ENCODE results near the gene CPTP.
A peak's percentile ranks its signal among the peaks of the same experiment; 100 is the strongest.

Gene CPTP

DNA sequence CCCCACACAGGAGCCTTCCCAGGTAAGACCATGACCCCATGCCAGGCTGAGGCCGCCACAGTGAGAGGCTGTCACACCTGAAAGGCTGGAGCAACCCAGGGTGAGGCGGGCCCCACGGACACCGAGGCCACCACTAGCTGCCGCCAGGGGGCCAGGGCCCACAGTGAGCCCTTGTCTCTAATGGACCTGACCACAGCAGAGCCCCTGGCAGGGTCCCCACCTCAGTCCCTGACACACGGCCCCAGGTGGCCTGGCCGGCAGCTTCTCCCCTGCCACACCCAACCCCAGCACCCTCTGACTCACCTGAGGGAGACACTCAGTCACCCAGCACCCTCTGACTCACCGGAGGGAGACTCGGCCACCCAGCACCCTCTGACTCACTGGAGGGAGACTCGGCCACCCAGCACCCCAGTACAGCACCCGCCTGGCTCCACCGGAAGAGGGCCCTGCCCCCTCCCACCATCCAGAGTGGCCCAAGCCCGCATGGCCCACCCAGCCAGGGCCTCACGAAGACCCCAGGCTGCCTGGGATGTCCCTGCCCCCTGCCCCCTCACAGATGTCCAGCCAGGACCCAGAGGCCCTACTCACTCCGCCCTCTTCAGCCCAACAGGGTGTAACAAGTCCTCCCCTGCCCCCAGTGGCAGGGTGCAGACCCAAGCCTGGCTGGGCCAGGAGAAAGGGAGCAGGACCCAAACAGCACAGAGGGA lies 20.2 kb downstream of the CPTP start:
- POLR2A ChIA-PET, result no interaction called here
- Histone ChIP-seq H3K4me3 (ENCODE audit: control insufficient read depth in 1 of 7, extremely low read depth in 1 of 7, insufficient read depth in 4 of 7, low read depth in 2 of 7, low read length in 6 of 7) (no peak overlapping the region), H3K4me1 (ENCODE audit: control extremely low read depth in 1 of 4, control insufficient read depth in 4 of 4, insufficient read depth in 4 of 4, low read length in 3 of 4) (peaks cover 0 to 17% (median 15%) of the 10 kb centered on the region in 4 experiments), H3K9me3 (ENCODE audit: control extremely low read depth in 1 of 5, control insufficient read depth in 4 of 5, insufficient read depth in 2 of 5, low read depth in 1 of 5, low read length in 4 of 5) (no peaks in the 10 kb centered on the region), H3K36me3 (ENCODE audit: control insufficient read depth in 4 of 4, insufficient read depth in 4 of 4, low read length in 3 of 4) (peaks cover 3 to 22% (median 11%) of the 10 kb centered on the region in 4 experiments), H3K27me3 (replicated peaks in 2 of 5; ENCODE audit: control insufficient read depth in 4 of 5, insufficient read depth in 5 of 5, low read length in 4 of 5) (no peaks in the 10 kb centered on the region), H3K27ac (ENCODE audit: insufficient read depth in 1 of 2, low read depth in 1 of 2, low read length in 2 of 2, poor library complexity in 1 of 2, severe bottlenecking in 2 of 2) (no peak overlapping the region)
- CTCF ChIA-PET, result interaction anchor here (2.2 kb wide), 1 partner anchor 27 kb away, joined by 7 read pairs; no protein-coding TSS in a partner anchor
- DNase-seq, result no peak
- over 99% methylated on average over 12 of the region's 15 CpGs for WGBS (ENCODE audit: insufficient coverage)

DNA sequence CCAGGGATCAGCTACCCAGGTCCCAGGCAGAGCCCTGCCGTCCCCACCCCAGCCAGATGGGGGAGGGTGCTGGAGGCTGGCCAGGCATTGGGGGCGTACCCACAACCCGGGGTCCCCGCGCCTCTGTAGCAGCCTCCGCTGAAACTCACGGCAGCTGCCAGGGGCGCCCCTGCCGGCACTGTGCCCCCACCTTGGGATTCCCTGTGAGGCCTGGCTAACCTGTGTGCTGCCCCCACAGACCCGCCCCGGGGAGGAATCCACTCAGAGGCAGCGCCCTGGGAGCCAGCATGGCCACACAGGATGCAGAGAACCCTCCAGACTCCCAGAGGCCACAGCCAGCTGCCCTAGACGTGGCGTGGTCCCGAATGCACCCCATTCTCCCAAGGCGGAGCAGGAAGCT lies 20.8 kb downstream of the CPTP start:
- no peak for DNase-seq
- peaks cover 0 to 17% (median 15%) of the 10 kb centered on the region in 4 experiments for H3K4me1 ChIP-seq (ENCODE audit: control extremely low read depth in 1 of 4, control insufficient read depth in 4 of 4, insufficient read depth in 4 of 4, low read length in 3 of 4)
- ChIA-PET CTCF (interaction anchor here (2.2 kb wide), 1 partner anchor 26 kb away, joined by 7 read pairs; no protein-coding TSS in a partner anchor), POLR2A (no interaction called here)
- no peaks in the 10 kb centered on the region for H3K27me3 ChIP-seq (replicated peaks in 2 of 5; ENCODE audit: control insufficient read depth in 4 of 5, insufficient read depth in 5 of 5, low read length in 4 of 5)
- 98% methylated on average over 14 of the region's 16 CpGs for WGBS (ENCODE audit: insufficient coverage)
- H3K4me3 ChIP-seq (ENCODE audit: control insufficient read depth in 1 of 7, extremely low read depth in 1 of 7, insufficient read depth in 4 of 7, low read depth in 2 of 7, low read length in 6 of 7), result no peak overlapping the region
- no peak overlapping the region for H3K27ac ChIP-seq (ENCODE audit: insufficient read depth in 1 of 2, low read depth in 1 of 2, low read length in 2 of 2, poor library complexity in 1 of 2, severe bottlenecking in 2 of 2)
- no peaks in the 10 kb centered on the region for H3K9me3 ChIP-seq (ENCODE audit: control extremely low read depth in 1 of 5, control insufficient read depth in 4 of 5, insufficient read depth in 2 of 5, low read depth in 1 of 5, low read length in 4 of 5)
- H3K36me3 ChIP-seq (ENCODE audit: control insufficient read depth in 4 of 4, insufficient read depth in 4 of 4, low read length in 3 of 4), result peaks cover 3 to 17% (median 8%) of the 10 kb centered on the region in 4 experiments

DNA sequence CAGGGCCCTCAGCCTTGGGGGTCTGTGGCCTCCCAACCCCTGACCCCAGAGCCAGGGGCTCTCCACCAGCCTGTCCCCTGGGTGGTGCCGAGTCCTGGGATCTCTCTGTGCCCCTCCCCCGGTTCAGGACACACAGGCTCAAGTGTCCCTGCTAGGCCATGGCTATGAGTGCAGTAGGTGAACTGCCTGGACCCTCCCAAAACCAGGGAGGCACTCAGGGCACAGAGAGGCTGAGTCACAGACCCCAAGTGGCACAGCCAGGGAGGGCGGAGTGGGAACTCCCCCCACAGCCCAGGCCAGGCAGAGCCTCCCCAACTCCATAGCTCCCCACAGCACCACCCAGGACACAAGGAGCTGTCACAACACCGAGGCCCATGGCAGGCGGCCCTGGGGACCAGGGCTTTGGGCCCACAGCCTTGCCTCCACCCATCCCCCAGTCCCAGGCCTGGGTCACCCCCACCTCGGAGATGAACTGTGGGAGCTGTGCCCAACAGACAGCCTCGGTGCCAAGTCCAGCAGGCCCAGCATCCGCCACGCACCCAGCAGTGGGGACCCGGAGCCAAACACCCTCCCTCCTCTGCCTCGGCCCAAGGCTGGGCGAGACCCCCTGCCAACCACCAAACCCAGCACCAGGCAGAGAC lies 21.4 kb downstream of the CPTP start:
- Histone ChIP-seq H3K9me3 (ENCODE audit: control extremely low read depth in 1 of 5, control insufficient read depth in 4 of 5, insufficient read depth in 2 of 5, low read depth in 1 of 5, low read length in 4 of 5) (no peaks in the 10 kb centered on the region), H3K27me3 (replicated peaks in 2 of 5; ENCODE audit: control insufficient read depth in 4 of 5, insufficient read depth in 5 of 5, low read length in 4 of 5) (no peaks in the 10 kb centered on the region), H3K4me1 (ENCODE audit: control extremely low read depth in 1 of 4, control insufficient read depth in 4 of 4, insufficient read depth in 4 of 4, low read length in 3 of 4) (peaks cover 0 to 17% (median 15%) of the 10 kb centered on the region in 4 experiments), H3K4me3 (ENCODE audit: control insufficient read depth in 1 of 7, extremely low read depth in 1 of 7, insufficient read depth in 4 of 7, low read depth in 2 of 7, low read length in 6 of 7) (no peak overlapping the region), H3K36me3 (ENCODE audit: control insufficient read depth in 4 of 4, insufficient read depth in 4 of 4, low read length in 3 of 4) (peaks cover under 1 to 11% (median 5%) of the 10 kb centered on the region in 4 experiments), H3K27ac (ENCODE audit: insufficient read depth in 1 of 2, low read depth in 1 of 2, low read length in 2 of 2, poor library complexity in 1 of 2, severe bottlenecking in 2 of 2) (no peak overlapping the region)
- DNase-seq, result no peak
- 94% methylated on average over 6 of the region's 12 CpGs for WGBS (ENCODE audit: insufficient coverage)
- POLR2A ChIA-PET, result no interaction called here
- CTCF ChIA-PET, result interaction anchor here (0.9 to 2.2 kb wide), 2 partner anchors 26 to 29 kb away, joined by 3 to 7 read pairs; partner anchors contain the start of gene AURKAIP1

DNA sequence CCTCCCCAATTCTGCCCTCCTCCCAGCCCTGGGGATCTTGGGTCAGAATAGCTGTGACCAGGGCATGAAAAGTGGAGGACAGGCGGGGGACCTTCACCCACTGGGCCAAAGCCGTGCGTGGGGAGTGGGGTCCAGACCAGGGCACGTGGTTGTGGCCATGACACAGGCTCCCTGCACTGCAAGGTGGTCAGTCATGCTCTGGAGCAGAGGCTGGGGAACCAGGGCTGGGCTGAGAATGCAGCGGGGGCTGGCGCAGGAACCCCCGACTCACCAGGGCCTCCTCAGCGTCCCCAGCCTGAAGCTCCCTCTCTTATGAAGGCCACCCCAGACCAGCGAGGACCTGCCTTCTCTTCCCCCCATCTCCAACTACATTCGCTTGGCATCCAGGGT lies 21.9 kb downstream of the CPTP start:
- POLR2A ChIA-PET, result no interaction called here
- peaks cover 0 to 17% (median 16%) of the 10 kb centered on the region in 4 experiments for H3K4me1 ChIP-seq (ENCODE audit: control extremely low read depth in 1 of 4, control insufficient read depth in 4 of 4, insufficient read depth in 4 of 4, low read length in 3 of 4)
- no peak overlapping the region for H3K4me3 ChIP-seq (ENCODE audit: control insufficient read depth in 1 of 7, extremely low read depth in 1 of 7, insufficient read depth in 4 of 7, low read depth in 2 of 7, low read length in 6 of 7)

DNA sequence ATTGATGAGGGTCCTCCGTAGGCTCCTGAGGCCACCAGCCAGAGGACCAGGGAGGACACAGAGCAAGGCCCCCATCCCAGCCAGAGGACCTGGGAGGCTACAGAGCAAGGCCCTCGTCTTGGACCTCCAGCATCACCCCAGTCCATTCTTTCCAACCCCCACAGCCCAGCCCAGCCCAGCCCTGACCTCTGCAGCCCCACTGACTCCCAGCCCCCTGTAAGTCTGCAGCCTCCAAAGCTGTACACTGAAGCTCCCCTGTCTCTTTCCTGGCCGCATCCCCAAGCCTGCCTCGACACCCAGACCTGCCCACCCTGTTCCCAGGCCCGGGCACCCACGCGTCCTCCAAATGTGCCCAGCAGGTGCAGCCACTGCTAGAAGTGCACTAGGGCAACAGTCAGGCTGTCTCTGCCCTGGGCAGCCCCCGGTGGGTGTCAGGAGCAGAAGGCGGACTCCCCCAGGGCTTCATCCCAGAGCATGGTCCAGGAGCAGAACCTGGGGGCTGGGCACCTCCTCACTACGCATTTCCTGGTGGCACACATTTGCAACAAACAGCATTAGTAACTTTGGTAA lies 22.5 kb downstream of the CPTP start:
- H3K27ac ChIP-seq (ENCODE audit: insufficient read depth in 1 of 2, low read depth in 1 of 2, low read length in 2 of 2, poor library complexity in 1 of 2, severe bottlenecking in 2 of 2), result no peak overlapping the region
- no peaks in the 10 kb centered on the region for H3K9me3 ChIP-seq (ENCODE audit: control extremely low read depth in 1 of 5, control insufficient read depth in 4 of 5, insufficient read depth in 2 of 5, low read depth in 1 of 5, low read length in 4 of 5)
- ChIA-PET CTCF (interaction anchor here (0.9 to 2.2 kb wide), 2 partner anchors 25 to 28 kb away, joined by 3 to 14 read pairs; partner anchors contain the start of gene AURKAIP1), POLR2A (no interaction called here)
- H3K4me3 ChIP-seq (ENCODE audit: control insufficient read depth in 1 of 7, extremely low read depth in 1 of 7, insufficient read depth in 4 of 7, low read depth in 2 of 7, low read length in 6 of 7), result no peak overlapping the region
- peaks cover 0 to 8% (median 0%) of the 10 kb centered on the region in 5 experiments for H3K27me3 ChIP-seq (replicated peaks in 2 of 5; ENCODE audit: control insufficient read depth in 4 of 5, insufficient read depth in 5 of 5, low read length in 4 of 5)
- WGBS (ENCODE audit: insufficient coverage), result 100% methylated on average over 8 of the region's 10 CpGs
- peaks cover 0 to 17% (median 16%) of the 10 kb centered on the region in 4 experiments for H3K4me1 ChIP-seq (ENCODE audit: control extremely low read depth in 1 of 4, control insufficient read depth in 4 of 4, insufficient read depth in 4 of 4, low read length in 3 of 4)
- DNase-seq, result no peak
- peaks cover 0 to 2% (median 0%) of the 10 kb centered on the region in 4 experiments for H3K36me3 ChIP-seq (ENCODE audit: control insufficient read depth in 4 of 4, insufficient read depth in 4 of 4, low read length in 3 of 4)

More for the DNA sequence above, 21.9 kb downstream of the CPTP start:
- 90% methylated on average over 6 of the region's 10 CpGs for WGBS (ENCODE audit: insufficient coverage)
- Histone ChIP-seq H3K27me3 (replicated peaks in 2 of 5; ENCODE audit: control insufficient read depth in 4 of 5, insufficient read depth in 5 of 5, low read length in 4 of 5) (peaks cover 0 to 2% (median 0%) of the 10 kb centered on the region in 5 experiments), H3K36me3 (ENCODE audit: control insufficient read depth in 4 of 4, insufficient read depth in 4 of 4, low read length in 3 of 4) (peaks cover 0 to 6% (median 1%) of the 10 kb centered on the region in 4 experiments), H3K27ac (ENCODE audit: insufficient read depth in 1 of 2, low read depth in 1 of 2, low read length in 2 of 2, poor library complexity in 1 of 2, severe bottlenecking in 2 of 2) (no peak overlapping the region), H3K9me3 (ENCODE audit: control extremely low read depth in 1 of 5, control insufficient read depth in 4 of 5, insufficient read depth in 2 of 5, low read depth in 1 of 5, low read length in 4 of 5) (no peaks in the 10 kb centered on the region)
- DNase-seq, result no peak
- CTCF ChIA-PET, result interaction anchor here (0.9 to 2.2 kb wide), 3 partner anchors 25 to 29 kb away, joined by 3 to 14 read pairs (median 7); partner anchors contain the start of gene AURKAIP1

DNA sequence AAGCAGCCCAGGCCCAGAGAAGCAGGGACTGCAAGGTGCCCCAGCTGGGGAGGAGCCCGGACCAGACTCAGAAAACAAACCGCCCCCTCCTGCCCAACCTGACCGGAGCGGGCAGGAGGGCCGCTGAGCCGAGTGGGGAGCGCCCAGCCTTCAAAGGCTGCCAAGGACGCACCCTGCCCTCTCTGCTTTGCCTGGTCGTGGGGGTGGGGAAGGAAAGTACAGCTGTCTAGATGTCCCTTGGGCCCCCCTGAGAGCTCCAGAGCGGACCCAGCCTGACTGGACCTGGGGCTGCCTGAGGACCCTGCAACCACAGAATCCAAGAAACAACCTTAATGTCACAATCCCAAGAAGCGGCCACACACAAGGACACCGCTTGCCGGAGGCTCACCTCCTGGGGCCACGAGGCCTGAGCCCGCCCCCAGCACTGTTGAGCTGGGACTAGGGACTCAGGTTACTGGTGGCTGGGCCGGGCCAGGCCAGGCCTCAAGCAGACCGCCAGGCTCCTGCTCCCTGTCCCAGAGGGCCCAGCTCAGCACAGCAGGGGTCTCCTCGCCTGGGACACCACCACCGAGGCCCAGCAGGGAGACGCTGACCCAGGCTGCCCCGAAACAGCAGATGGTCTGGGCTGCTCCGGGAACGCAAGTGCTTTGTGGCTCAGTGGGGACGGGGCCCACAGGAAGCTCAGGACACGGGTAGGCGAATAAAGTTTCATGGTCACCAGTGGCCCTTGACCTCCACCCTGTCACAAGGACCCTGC lies 23.2 kb downstream of the CPTP start:
- ChIA-PET POLR2A (interaction anchor here (0.8 kb wide), 1 partner anchor 28 kb away, joined by 3 read pairs; no protein-coding TSS in a partner anchor), CTCF (interaction anchor here (0.6 to 2.2 kb wide), 5 partner anchors 24 to 180 kb away, joined by 3 to 14 read pairs (median 3); no protein-coding TSS in a partner anchor)
- H3K4me1 ChIP-seq (ENCODE audit: control extremely low read depth in 1 of 4, control insufficient read depth in 4 of 4, insufficient read depth in 4 of 4, low read length in 3 of 4), result peaks cover 0 to 17% (median 16%) of the 10 kb centered on the region in 4 experiments
- H3K36me3 ChIP-seq (ENCODE audit: control insufficient read depth in 4 of 4, insufficient read depth in 4 of 4, low read length in 3 of 4), result peaks cover 0 to 2% (median 0%) of the 10 kb centered on the region in 4 experiments
- DNase-seq, result no peak
- H3K4me3 ChIP-seq (ENCODE audit: control insufficient read depth in 1 of 7, extremely low read depth in 1 of 7, insufficient read depth in 4 of 7, low read depth in 2 of 7, low read length in 6 of 7), result peak overlapping the region; percentile 54 to 86 (median 73)
- H3K27me3 ChIP-seq (replicated peaks in 2 of 5; ENCODE audit: control insufficient read depth in 4 of 5, insufficient read depth in 5 of 5, low read length in 4 of 5), result peaks cover 0 to 15% (median 0%) of the 10 kb centered on the region in 5 experiments
- H3K9me3 ChIP-seq (ENCODE audit: control extremely low read depth in 1 of 5, control insufficient read depth in 4 of 5, insufficient read depth in 2 of 5, low read depth in 1 of 5, low read length in 4 of 5), result no peaks in the 10 kb centered on the region
- WGBS (ENCODE audit: insufficient coverage), result 75% methylated on average over 21 of the region's 26 CpGs
- peak overlapping the region in 1 of 2 experiments; percentile 66 for H3K27ac ChIP-seq (ENCODE audit: insufficient read depth in 1 of 2, low read depth in 1 of 2, low read length in 2 of 2, poor library complexity in 1 of 2, severe bottlenecking in 2 of 2)
